Measurements from ENCODE around the gene CST6.

CST6 gene

GRCh38 chr11:66048547-66049323 lies 36.9 kb downstream of the CST6 start, which contains the start of gene GAL3ST3:
Gene GAL3ST3 (minus strand): TSS chr11:66049161. CDS start chr11:66045415, 3,746 bp downstream.
- peak; percentile 75 for DNase-seq

- DNase-seq, result no peak
These were observed 38.9 kb downstream of the CST6 start for GRCh38 chr11:66050581-66051231.

DNA sequence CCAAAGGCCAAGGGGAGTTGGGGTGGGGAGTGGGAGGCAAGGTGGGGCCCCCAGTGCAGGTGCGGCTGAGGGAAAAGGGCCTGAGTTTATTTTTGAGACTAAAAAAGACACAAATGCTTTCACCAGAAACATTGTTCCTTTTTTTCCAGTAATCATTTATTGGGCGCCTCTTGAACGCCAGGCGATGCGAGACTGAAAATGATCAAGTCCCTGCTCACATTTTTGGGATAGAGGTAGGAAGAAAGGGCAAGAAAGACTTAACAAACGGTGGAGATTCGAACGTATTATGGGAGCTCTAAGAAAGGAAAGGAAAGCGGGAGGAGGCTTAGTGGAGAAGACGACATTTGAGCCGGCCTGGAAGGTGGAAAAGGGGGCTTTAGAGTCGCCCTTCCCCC lies 39.6 kb downstream of the CST6 start:
- DNase-seq, result no peak

DNA sequence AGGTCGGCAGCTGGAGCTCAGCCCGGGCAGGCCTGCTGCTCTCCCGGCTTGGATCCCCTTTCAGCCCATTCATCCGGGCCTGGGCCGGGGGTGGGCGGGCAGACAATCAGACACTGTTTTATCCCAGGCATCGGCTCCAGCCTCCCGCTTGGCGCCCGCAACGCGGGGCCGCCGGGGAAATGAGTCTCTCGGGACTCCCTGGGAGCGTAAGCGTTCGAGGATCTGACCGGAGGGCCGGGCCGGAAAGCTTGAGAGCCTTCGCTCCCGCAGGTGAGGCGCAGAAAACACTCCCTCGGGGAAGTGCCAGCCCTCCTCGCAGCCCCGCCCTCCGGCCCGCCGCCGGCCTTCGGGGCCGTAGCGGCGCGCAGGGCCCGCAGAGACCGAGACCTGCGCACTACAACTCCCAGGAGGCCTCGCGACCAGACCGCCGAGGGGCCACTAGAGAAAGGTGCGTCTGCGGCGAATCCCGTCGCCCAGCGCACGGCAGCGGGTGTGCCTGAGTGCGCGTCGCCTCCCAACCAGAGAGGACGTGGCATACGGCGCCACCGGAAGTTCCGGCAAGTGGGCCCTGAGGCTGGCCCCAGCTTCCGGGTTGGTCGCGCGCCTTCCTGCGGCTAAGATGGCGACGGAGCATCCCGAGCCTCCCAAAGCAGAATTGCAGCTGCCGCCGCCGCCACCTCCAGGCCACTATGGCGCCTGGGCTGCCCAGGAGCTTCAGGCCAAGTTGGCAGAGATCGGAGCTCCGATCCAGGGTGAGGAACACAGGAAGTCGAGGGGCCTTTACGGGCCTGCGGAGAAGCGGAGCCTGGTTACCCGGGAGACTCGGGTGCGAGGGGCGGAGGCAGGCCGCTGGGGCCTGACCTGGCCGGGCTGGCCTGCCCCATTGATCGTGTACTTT lies 40.2 kb downstream of the CST6 start, which contains the start of gene SF3B2:
SF3B2 (plus strand) TSS at position 599 of the 898 bp plus-strand sequence; CDS start at position 620, 21 bp downstream.
- peak; percentile 99 for DNase-seq

DNA sequence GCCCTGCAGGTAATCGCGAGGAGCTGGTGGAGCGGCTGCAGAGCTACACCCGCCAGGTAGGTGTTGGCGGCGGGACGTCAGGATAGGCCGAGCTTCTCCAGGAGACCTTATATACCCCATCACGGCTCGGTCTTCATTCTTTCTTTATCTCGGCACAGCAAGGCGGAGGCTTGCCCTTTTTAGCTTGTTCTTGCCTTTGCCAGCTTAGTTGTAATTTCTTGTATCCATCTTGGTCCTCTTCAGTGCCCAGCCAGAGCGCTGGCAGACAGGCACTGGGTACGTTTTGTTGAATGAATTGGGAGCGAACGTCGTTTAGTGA lies 40.8 kb downstream of the CST6 start:
- no peak for DNase-seq

GRCh38 chr11:66055021-66055420 lies 43.2 kb downstream of the CST6 start:
- no peak for DNase-seq

DNA sequence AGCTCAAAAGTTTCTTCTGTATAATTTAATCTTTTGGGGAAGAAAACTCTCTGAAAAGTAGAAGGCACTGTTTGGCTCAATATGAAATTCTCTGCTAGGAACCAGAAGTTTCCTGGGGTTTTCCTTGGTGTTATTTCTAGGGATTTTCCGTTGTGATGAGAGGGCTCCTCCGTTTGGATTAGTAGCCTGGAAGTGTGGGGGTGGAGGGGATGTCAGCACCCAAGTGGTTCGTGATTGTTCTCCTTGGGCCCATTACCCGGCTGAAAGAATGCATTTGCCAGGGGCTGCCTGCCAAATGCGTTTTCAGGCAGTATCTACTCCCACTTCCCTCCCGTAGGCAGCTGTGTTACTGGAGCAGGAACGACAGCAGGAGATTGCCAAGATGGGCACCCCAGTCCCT lies 44.7 kb downstream of the CST6 start:
- no peak for DNase-seq

GRCh38 chr11:66059966-66060680 lies 48.3 kb downstream of the CST6 start:
- DNase-seq, result no peak

GRCh38 chr11:66061268-66061667 lies 49.5 kb downstream of the CST6 start:
- DNase-seq, result no peak

DNA sequence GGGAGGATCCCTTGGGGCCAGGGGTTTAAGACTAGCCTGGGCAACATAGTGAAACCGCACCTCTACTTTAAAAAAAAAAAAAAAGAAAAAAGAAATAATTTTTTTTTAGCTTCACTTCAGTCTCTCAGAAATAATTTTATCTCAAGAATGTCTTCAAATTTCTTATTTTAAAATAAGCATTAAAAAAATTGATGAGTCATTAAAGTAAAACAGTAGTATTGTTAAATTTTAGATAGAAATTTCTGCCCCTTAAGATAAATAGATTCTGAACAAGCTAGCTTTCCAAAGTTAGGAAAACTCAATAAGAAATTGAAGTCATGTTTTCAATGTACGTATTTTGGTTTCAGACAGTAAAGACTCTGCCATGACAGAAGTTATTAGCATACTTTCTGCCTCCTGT lies 50.6 kb downstream of the CST6 start:
- no peak for DNase-seq
